ENCODE results near the gene BTF3L4.

Gene BTF3L4

DNA sequence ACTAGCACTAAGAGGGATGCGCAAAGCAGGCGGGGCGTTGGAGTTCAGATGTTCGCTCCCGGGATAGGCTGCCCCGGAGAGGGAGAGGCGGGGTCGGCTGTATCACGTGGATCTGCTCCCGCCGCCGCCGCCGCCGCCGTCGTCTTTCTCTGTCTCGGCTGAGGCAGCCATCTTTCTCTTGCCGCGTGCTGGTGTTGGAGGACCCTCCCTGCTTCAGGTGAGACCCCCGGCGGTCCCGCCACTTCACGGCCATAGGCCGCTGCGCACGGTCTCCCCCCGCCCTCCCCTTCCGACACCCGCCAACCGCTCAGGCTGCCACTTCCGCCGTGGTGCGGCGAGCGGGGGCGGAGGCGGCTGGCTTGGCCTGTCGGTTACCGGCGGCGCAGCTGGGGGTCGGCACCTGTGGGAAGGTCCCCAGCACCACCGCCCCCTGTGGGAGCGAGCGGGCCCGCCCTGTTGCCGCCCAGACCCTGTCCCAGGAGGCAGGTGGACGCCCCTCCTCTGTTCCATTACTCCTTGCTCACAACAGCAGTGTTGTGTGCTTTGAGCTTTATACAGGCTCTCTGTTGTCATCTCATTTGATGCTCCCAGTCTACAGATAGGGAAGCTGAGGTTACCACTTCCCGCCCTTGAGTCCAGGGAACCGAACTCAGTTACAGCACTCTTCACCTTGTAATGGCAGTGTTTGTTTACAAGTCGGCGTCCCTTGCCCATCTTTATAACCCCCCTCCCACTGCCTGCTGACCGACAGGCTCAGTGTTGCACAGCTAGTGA, at the start of gene BTF3L4:
BTF3L4 (plus strand) TSS at position 133 of the 774 bp plus-strand sequence. CDS start 3,553 bp downstream, outside the sequence.
- peak within 1 kb of the TSS; percentile 67 for H2AFZ ChIP-seq (ENCODE audit: low read depth, low read length)
- peak within 1 kb of the TSS; percentile 85 for H3K4me2 ChIP-seq (ENCODE audit: insufficient read depth, low read length)
- H3K4me1 ChIP-seq (ENCODE audit: insufficient read depth, low read length), result peaks cover 76% of the 10 kb centered on the region
- peak; percentile 81 for ATAC-seq (ENCODE audit: insufficient read depth, low read depth)
- no peaks in the 10 kb centered on the region for H3K9me3 ChIP-seq (ENCODE audit: insufficient read depth, low read length, severe bottlenecking)
- H3K9ac ChIP-seq (ENCODE audit: low read depth, low read length), result peak within 1 kb of the TSS; percentile 89
- DNase-seq, result peak; percentile 97
- H3K27me3 ChIP-seq (ENCODE audit: insufficient read depth, low read length, poor library complexity), result no peaks in the 10 kb centered on the region
- TF ChIP-seq CTCF (IDR thresholded peaks at IDR 0.05; ENCODE audit: borderline replicate concordance, extremely low read depth, low read length, poor library complexity, severe bottlenecking), result peak; percentile 32
- TF ChIP-seq EZH2 (IDR thresholded peaks at IDR 0.05; ENCODE audit: borderline replicate concordance, low read depth, low read length, severe bottlenecking), result no peak
- H3K79me2 ChIP-seq (ENCODE audit: insufficient read depth, low read length), result peaks cover 94% of the 10 kb centered on the region
- peak within 1 kb of the TSS; percentile 98 for H3K27ac ChIP-seq (ENCODE audit: low read length)
- H3K36me3 ChIP-seq (ENCODE audit: insufficient read depth, low read length), result peaks cover 41% of the 10 kb centered on the region
- peak within 1 kb of the TSS; percentile 79 to 80 for H3K4me3 ChIP-seq (ENCODE audit: low read depth in 1 of 2, low read length in 2 of 2)
- peaks cover 22% of the 10 kb centered on the region for H4K20me1 ChIP-seq (ENCODE audit: insufficient read depth, low read length)

DNA sequence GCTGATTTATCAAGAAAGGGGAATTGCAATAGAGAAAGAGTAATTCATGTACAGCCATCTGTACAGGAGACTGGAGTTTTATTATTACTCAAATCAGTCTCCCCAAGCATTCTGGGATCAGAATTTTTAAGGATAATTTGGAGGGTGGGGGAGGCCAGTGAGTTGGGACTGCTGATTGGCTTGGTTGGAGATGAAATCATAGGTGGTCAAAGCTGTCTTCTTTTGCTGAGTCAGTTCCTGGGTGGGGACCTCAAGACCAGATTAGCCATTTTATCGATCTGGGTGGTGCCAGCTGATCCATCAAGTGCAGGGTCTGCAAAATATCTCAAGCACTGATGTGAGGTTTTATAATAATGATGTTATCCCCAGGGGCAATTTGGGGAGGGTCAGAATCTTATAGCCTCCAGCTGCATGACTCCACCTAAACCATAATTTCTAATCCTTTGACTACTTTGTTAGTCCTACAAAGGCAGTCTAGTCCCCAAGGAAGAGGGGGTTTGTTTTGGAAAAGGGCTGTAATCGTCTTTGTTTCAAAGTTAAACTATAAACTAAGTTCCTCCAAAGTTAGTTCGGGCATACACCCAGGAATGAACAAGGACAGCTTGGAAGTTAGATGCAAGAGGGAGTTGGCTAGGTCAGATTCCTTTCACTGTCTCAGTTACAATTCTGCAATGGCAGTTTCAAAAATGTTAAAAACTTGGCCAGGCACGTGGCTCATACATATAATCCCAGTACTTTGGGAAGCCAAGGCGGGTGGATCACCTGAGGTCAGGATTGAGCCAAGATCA, 48.7 kb upstream of the BTF3L4 start:
- Histone ChIP-seq H4K20me1 (ENCODE audit: insufficient read depth, low read length) (no peaks in the 10 kb centered on the region), H3K4me2 (ENCODE audit: insufficient read depth, low read length) (no peak overlapping the region), H3K9ac (ENCODE audit: low read depth, low read length) (no peak overlapping the region), H3K4me1 (ENCODE audit: insufficient read depth, low read length) (no peaks in the 10 kb centered on the region), H3K9me3 (ENCODE audit: insufficient read depth, low read length, severe bottlenecking) (no peaks in the 10 kb centered on the region), H3K4me3 (ENCODE audit: low read depth in 1 of 2, low read length in 2 of 2) (no peak overlapping the region), H3K36me3 (ENCODE audit: insufficient read depth, low read length) (no peaks in the 10 kb centered on the region), H3K79me2 (ENCODE audit: insufficient read depth, low read length) (no peaks in the 10 kb centered on the region), H2AFZ (ENCODE audit: low read depth, low read length) (no peak overlapping the region), H3K27me3 (ENCODE audit: insufficient read depth, low read length, poor library complexity) (no peaks in the 10 kb centered on the region), H3K27ac (ENCODE audit: low read length) (no peak overlapping the region)
- DNase-seq, result no peak
- ATAC-seq (ENCODE audit: insufficient read depth, low read depth), result no peak
- TF ChIP-seq EZH2 (IDR thresholded peaks at IDR 0.05; ENCODE audit: borderline replicate concordance, low read depth, low read length, severe bottlenecking) (no peak), CTCF (IDR thresholded peaks at IDR 0.05; ENCODE audit: borderline replicate concordance, extremely low read depth, low read length, poor library complexity, severe bottlenecking) (no peak)

DNA sequence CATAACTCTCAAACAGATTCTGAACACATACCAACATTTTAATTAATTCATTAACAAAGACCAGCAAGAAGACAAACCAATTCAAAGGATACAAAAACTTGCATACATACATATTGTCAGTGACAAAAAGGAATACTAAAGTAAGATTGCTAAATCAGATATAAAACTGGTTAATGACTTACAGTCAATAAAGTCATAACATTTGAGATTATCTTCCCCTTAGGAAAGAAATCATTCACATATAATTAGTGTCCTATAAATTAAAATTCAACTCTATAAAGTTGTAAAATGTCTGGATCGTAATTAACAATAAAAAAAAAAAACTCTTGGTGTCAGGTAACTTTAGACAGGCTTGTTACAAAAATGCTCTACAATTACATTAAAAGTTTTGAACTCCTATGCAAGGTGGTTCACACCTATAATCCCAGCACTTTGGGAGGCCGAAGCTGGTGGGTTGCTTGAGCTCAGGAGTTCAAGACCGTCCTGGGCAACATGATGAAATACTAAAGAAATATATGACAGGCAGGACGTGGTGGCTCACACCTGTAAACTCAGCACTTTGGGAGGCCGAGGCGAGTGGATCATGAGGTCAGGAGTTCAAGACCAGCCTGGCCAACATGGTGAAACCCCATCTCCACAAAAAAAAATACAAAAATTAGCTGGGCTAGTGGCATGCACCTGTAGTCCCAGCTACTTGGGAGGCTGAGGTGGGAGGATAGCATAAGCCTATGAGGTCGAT, 47.9 kb upstream of the BTF3L4 start:
- H3K4me3 ChIP-seq (ENCODE audit: low read depth in 1 of 2, low read length in 2 of 2), result no peak overlapping the region
- H3K4me1 ChIP-seq (ENCODE audit: insufficient read depth, low read length), result no peaks in the 10 kb centered on the region
- TF ChIP-seq EZH2 (IDR thresholded peaks at IDR 0.05; ENCODE audit: borderline replicate concordance, low read depth, low read length, severe bottlenecking), result no peak
- no peak for TF ChIP-seq CTCF (IDR thresholded peaks at IDR 0.05; ENCODE audit: borderline replicate concordance, extremely low read depth, low read length, poor library complexity, severe bottlenecking)
- H3K9me3 ChIP-seq (ENCODE audit: insufficient read depth, low read length, severe bottlenecking), result no peaks in the 10 kb centered on the region
- H3K36me3 ChIP-seq (ENCODE audit: insufficient read depth, low read length), result no peaks in the 10 kb centered on the region
- ATAC-seq (ENCODE audit: insufficient read depth, low read depth) (no peak), DNase-seq (no peak)
- H3K4me2 ChIP-seq (ENCODE audit: insufficient read depth, low read length), result no peak overlapping the region
- no peaks in the 10 kb centered on the region for H4K20me1 ChIP-seq (ENCODE audit: insufficient read depth, low read length)
- no peak overlapping the region for H3K9ac ChIP-seq (ENCODE audit: low read depth, low read length)
- H3K27me3 ChIP-seq (ENCODE audit: insufficient read depth, low read length, poor library complexity), result no peaks in the 10 kb centered on the region
- no peak overlapping the region for H2AFZ ChIP-seq (ENCODE audit: low read depth, low read length)
- H3K79me2 ChIP-seq (ENCODE audit: insufficient read depth, low read length), result no peaks in the 10 kb centered on the region
- no peak overlapping the region for H3K27ac ChIP-seq (ENCODE audit: low read length)

Measured in DND-41 (cell line).